Kidney epithelial cell (primary cell): Measurements from ENCODE around the gene ITPK1. TPM values are rescaled to one million over a fixed set of nuclear protein-coding genes. Genes with fewer than 3 reads are reported as not detected.

Experiments used
- DNase-seq: peaks from one replicate; pipeline ENCODE4 v3.0.0-alpha.2; 2010; ENCODE audit warnings: low read depth
- H3K27me3 ChIP-seq: 2 replicates; pipeline ENCODE4 v1.6.0; 2011; ENCODE audit warnings: low read length; ENCODE audit not compliant: control insufficient read depth, insufficient read depth
- H3K36me3 ChIP-seq: 2 replicates; pipeline ENCODE4 v1.5.1; 2011; ENCODE audit warnings: low read length; ENCODE audit not compliant: control insufficient read depth, insufficient read depth
- H3K4me3 ChIP-seq: 2 replicates; pipeline ENCODE4 v1.5.1; 2011; ENCODE audit warnings: low read depth, mild to moderate bottlenecking, control low read depth, low read length
- CTCF ChIP-seq: IDR thresholded peaks from 2 replicates; pipeline ENCODE4 v1.5.1; 2011; ENCODE audit warnings: mild to moderate bottlenecking, moderate library complexity, low read length, control low read depth, inconsistent platforms; ENCODE audit not compliant: insufficient read depth, poor library complexity, severe bottlenecking
- total RNA-seq: library from RNA; depleted of rRNA; stranded (reverse); fragments of >200 nt; gene quantifications from 2 replicates; pipeline ENCODE4 v1.2.3, GENCODE V29; 2015

ITPK1 gene
- total RNA-seq, 1 donor from 2014 or later: 21.3 TPM

- no peak for DNase-seq
- Histone ChIP-seq H3K36me3 (no peaks in the 10 kb centered on the region), H3K27me3 (no peaks in the 10 kb centered on the region), H3K4me3 (no peak overlapping the region)
- no peak for TF ChIP-seq CTCF
These were observed 59.4 kb downstream of the ITPK1 start for GRCh38 chr14:93056166-93056839.

- DNase-seq: no peak
- Histone ChIP-seq H3K27me3 (no peaks in the 10 kb centered on the region), H3K4me3 (no peak overlapping the region), H3K36me3 (no peaks in the 10 kb centered on the region)
- no peak for TF ChIP-seq CTCF
These were observed 60.0 kb downstream of the ITPK1 start for GRCh38 chr14:93055651-93056115.

GRCh38 chr14:93054876-93055275 lies 60.8 kb downstream of the ITPK1 start:
- Histone ChIP-seq H3K4me3 (no peak overlapping the region), H3K27me3 (no peaks in the 10 kb centered on the region), H3K36me3 (no peaks in the 10 kb centered on the region)
- TF ChIP-seq CTCF: no peak
- DNase-seq: no peak

- Histone ChIP-seq H3K36me3 (no peaks in the 10 kb centered on the region), H3K4me3 (no peak overlapping the region)
- no peak for TF ChIP-seq CTCF
These were observed 61.7 kb downstream of the ITPK1 start for GRCh38 chr14:93054006-93054405.

GRCh38 chr14:93051600-93052546 lies 63.9 kb downstream of the ITPK1 start:
- Histone ChIP-seq H3K27me3 (no peaks in the 10 kb centered on the region), H3K36me3 (no peaks in the 10 kb centered on the region), H3K4me3 (no peak overlapping the region)
- DNase-seq: no peak
- no peak for TF ChIP-seq CTCF

More at GRCh38 chr14:93054006-93054405, 61.7 kb downstream of the ITPK1 start:
- no peak for DNase-seq
- H3K27me3 ChIP-seq: no peaks in the 10 kb centered on the region
